B cell (primary cell): ENCODE measurements around the gene YEATS2. TPM values are rescaled to one million over a fixed set of nuclear protein-coding genes. Genes with fewer than 3 reads are reported as not detected.

Experiments used
- ATAC-seq: fragments of 200-7000 bp; cut with Tn5 transposase; one replicate; pipeline ENCODE4 v1.10.0; 2021; ENCODE audit warnings: low read depth, mild to moderate bottlenecking, moderate number of reproducible peaks, moderate library complexity
- CTCF ChIA-PET: fragments of 350-600 bp; sonication (Branson Sonifier 250); formaldehyde crosslinking; loops from one replicate; lab custom pipeline; 2021; ENCODE audit warnings: antibody characterized with exemption, inconsistent platforms; lab: Charles Lee
- POLR2A ChIA-PET: fragments of 350-600 bp; sonication (Branson Sonifier 250); formaldehyde crosslinking; loops from one replicate; lab custom pipeline; 2021; ENCODE audit warnings: antibody characterized with exemption; lab: Charles Lee
- DNase-seq: peaks from one replicate; pipeline ENCODE4 v3.0.0; 2013
- H2AFZ ChIP-seq: 2 replicates; pipeline ENCODE4 v1.6.1; 2012; ENCODE audit warnings: mild to moderate bottlenecking, low read depth, low read length; ENCODE audit not compliant: insufficient read depth, poor library complexity, severe bottlenecking
- H3K27ac ChIP-seq, 2 donors: 1 replicate in 1 of 2; 2 replicates in 1 of 2; pipeline ENCODE4 v1.5.1; 2012 to 2013; ENCODE audit warnings: low read length in 2 of 2, mild to moderate bottlenecking in 2 of 2, moderate library complexity in 1 of 2
- H3K27me3 ChIP-seq, 4 experiments: fragments of 200-600 bp in 1 of 4; sonication (generic) in 1 of 4; replicated peaks in 1 of 4; 1 replicate in 2 of 4; 2 replicates in 2 of 4; pipeline versions ENCODE4 v1.6.1 to v1.7.0; 2013 to 2016; ENCODE audit warnings: low read length in 3 of 4, mild to moderate bottlenecking in 2 of 4, mixed read lengths in 1 of 4, moderate library complexity in 1 of 4; ENCODE audit not compliant: insufficient read depth in 4 of 4, control insufficient read depth in 3 of 4; ENCODE audit errors: control extremely low read depth in 1 of 4
- H3K36me3 ChIP-seq, 2 experiments: replicated peaks in 1 of 2; 1 replicate in 1 of 2; 2 replicates in 1 of 2; pipeline versions ENCODE4 v1.6.1 to v1.7.1; 2013; ENCODE audit warnings: low read length in 1 of 2; ENCODE audit not compliant: insufficient read depth in 2 of 2, control insufficient read depth in 1 of 2; ENCODE audit errors: control extremely low read depth in 1 of 2, extremely low read depth in 1 of 2
- H3K4me1 ChIP-seq, 2 donors: fragments of 200-600 bp in 1 of 2; sonication (generic) in 1 of 2; 1 replicate in 1 of 2; 2 replicates in 1 of 2; pipeline versions ENCODE4 v1.5.1 to v1.6.1; 2013 to 2017; ENCODE audit warnings: low read length in 2 of 2; ENCODE audit not compliant: control insufficient read depth in 2 of 2, insufficient read depth in 2 of 2
- H3K4me2 ChIP-seq: replicated peaks from 2 replicates; pipeline ENCODE3; 2012; ENCODE audit warnings: mild to moderate bottlenecking, low read depth, low read length; ENCODE audit not compliant: poor library complexity, severe bottlenecking
- H3K4me3 ChIP-seq, 5 experiments: fragments of 200-600 bp in 1 of 5; sonication (generic) in 1 of 5; 1 replicate in 3 of 5; 2 replicates in 2 of 5; pipeline versions ENCODE4 v1.5.1 to v1.7.0; 2011 to 2016; ENCODE audit warnings: low read length in 4 of 5, mild to moderate bottlenecking in 4 of 5, low read depth in 2 of 5, control low read depth in 1 of 5, moderate library complexity in 1 of 5; ENCODE audit not compliant: insufficient read depth in 1 of 5; ENCODE audit errors: control extremely low read depth in 1 of 5, extremely low read depth in 1 of 5
- H3K79me2 ChIP-seq: fragments of 200-600 bp; sonication (generic); one replicate; pipeline ENCODE4 v1.6.0; 2016; ENCODE audit warnings: low read length; ENCODE audit not compliant: control insufficient read depth, insufficient read depth
- H3K9ac ChIP-seq: fragments of 200-600 bp; sonication (generic); 2 replicates; pipeline ENCODE4 v1.6.1; 2017; ENCODE audit warnings: mild to moderate bottlenecking, low read length, moderate library complexity
- H3K9me3 ChIP-seq, 3 donors: one replicate each; pipeline versions ENCODE4 v1.6.1 to v1.7.1; 2013; ENCODE audit warnings: low read length in 2 of 3; ENCODE audit not compliant: control insufficient read depth in 2 of 3, insufficient read depth in 1 of 3; ENCODE audit errors: control extremely low read depth in 1 of 3
- H4K20me1 ChIP-seq: 2 replicates; pipeline ENCODE4 v1.6.0; 2012; ENCODE audit warnings: mild to moderate bottlenecking, low read length; ENCODE audit not compliant: insufficient read depth, control insufficient read depth, poor library complexity, severe bottlenecking
- H3K27ac Mint-ChIP-seq: one replicate; pipeline ENCODE4 v1.8.0; 2021; ENCODE audit warnings: mixed read lengths
- H3K27me3 Mint-ChIP-seq: one replicate; pipeline ENCODE4 v1.8.0; 2021; ENCODE audit warnings: mixed read lengths
- H3K4me1 Mint-ChIP-seq: one replicate; pipeline ENCODE4 v1.8.0; 2021; ENCODE audit warnings: mixed read lengths
- H3K4me3 Mint-ChIP-seq: one replicate; pipeline ENCODE4 v1.8.0; 2021; ENCODE audit warnings: mixed read lengths
- H3K9me3 Mint-ChIP-seq: one replicate; pipeline ENCODE4 v1.8.0; 2022; ENCODE audit warnings: mixed read lengths; ENCODE audit not compliant: insufficient read depth
- EZH2 ChIP-seq: IDR thresholded peaks from 2 replicates; pipeline ENCODE4 v1.6.1; 2012; ENCODE audit warnings: borderline replicate concordance, low read depth, mild to moderate bottlenecking, moderate library complexity, low read length; ENCODE audit not compliant: insufficient read depth, poor library complexity, severe bottlenecking
- WGBS: methylation state at CpG from one replicate; pipeline ENCODE4 v1.1.5; 2013; ENCODE audit warnings: missing lambda C conversion rate; ENCODE audit not compliant: insufficient coverage; 5-methylcytosine and 5-hydroxymethylcytosine counted together
- intact Hi-C: fragments of 100-400 bp; cut with micrococcal nuclease; formaldehyde crosslinking; loops from one replicate; pipeline ENCODE4 v1.10.0; 2022
- polyA plus RNA-seq: library from polyadenylated mRNA; depleted of rRNA; stranded (reverse); fragments of >200 nt; gene quantifications from 2 replicates; pipeline ENCODE4 v1.2.3, GENCODE V29; 2012
- total RNA-seq, 2 donors: library from RNA; stranded (reverse); fragments of 120-200 nt in 1 of 2; gene quantifications; 1 replicate in 1 of 2; 2 replicates in 1 of 2; pipeline versions ENCODE4 v1.2.3 to v1.2.4, GENCODE V29; 2013 to 2022
- TF ChIP-seq, protein P1 (sequence below): fragments of 200-600 bp; IDR thresholded peaks from one replicate; pipeline ENCODE4 v1.8.0; 2022; ENCODE audit warnings: antibody characterized with exemption, mild to moderate bottlenecking

Gene YEATS2
- total and polyA plus RNA-seq, 2 donors (not counting 1 experiment from before 2014, with no cell fraction given): 21.8 to 26.7 TPM

DNA sequence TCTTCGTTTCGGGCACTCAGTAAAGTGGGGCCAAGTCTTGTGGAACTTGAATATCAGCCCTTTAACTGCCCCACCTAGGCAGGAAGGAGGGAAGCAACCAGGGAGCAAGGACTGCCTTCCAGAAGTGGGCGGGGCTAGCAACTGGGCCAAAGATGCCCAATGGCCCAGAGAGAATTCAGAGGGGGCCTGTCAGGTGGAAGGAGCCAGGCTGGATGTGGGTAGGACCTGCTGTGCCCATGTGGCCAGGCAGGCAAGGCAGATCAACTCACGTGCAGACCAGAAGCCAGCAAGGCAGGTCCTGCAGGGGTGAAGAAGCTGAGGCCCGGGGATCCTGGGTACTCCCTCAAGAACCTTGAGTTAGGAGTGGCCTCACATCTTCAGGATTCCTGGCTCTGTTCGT lies 122.2 kb downstream of the YEATS2 start:
- Mint-ChIP-seq H3K4me3 (no peak overlapping the region), H3K9me3 (no peaks in the 10 kb centered on the region), H3K4me1 (peaks cover 12% of the 10 kb centered on the region), H3K27me3 (peaks cover 4% of the 10 kb centered on the region), H3K27ac (no peak overlapping the region)
- POLR2A ChIA-PET: no interaction called here
- no peak overlapping the region for H3K9ac ChIP-seq
- peaks cover 0 to 12% (median 2%) of the 10 kb centered on the region in 4 experiments for H3K27me3 ChIP-seq
- H3K4me3 ChIP-seq: no peak overlapping the region
- TF ChIP-seq, protein P1, sequence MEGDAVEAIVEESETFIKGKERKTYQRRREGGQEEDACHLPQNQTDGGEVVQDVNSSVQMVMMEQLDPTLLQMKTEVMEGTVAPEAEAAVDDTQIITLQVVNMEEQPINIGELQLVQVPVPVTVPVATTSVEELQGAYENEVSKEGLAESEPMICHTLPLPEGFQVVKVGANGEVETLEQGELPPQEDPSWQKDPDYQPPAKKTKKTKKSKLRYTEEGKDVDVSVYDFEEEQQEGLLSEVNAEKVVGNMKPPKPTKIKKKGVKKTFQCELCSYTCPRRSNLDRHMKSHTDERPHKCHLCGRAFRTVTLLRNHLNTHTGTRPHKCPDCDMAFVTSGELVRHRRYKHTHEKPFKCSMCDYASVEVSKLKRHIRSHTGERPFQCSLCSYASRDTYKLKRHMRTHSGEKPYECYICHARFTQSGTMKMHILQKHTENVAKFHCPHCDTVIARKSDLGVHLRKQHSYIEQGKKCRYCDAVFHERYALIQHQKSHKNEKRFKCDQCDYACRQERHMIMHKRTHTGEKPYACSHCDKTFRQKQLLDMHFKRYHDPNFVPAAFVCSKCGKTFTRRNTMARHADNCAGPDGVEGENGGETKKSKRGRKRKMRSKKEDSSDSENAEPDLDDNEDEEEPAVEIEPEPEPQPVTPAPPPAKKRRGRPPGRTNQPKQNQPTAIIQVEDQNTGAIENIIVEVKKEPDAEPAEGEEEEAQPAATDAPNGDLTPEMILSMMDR: no peak
- no peak for TF ChIP-seq EZH2
- no peak overlapping the region for H2AFZ ChIP-seq
- intact Hi-C loops: no loop called here
- H3K4me2 ChIP-seq: no peak overlapping the region
- peaks cover 0 to 3% of the 10 kb centered on the region in 2 experiments for H3K36me3 ChIP-seq
- H3K79me2 ChIP-seq: no peaks in the 10 kb centered on the region
- no peaks in the 10 kb centered on the region for H4K20me1 ChIP-seq
- CTCF ChIA-PET: no interaction called here
- 94% methylated on average over 4 of the region's 6 CpGs for WGBS
- DNase-seq (no peak), ATAC-seq (no peak)
- no peak overlapping the region for H3K27ac ChIP-seq
- H3K9me3 ChIP-seq: no peaks in the 10 kb centered on the region
- peaks cover 11 to 12% of the 10 kb centered on the region in 2 donors for H3K4me1 ChIP-seq

DNA sequence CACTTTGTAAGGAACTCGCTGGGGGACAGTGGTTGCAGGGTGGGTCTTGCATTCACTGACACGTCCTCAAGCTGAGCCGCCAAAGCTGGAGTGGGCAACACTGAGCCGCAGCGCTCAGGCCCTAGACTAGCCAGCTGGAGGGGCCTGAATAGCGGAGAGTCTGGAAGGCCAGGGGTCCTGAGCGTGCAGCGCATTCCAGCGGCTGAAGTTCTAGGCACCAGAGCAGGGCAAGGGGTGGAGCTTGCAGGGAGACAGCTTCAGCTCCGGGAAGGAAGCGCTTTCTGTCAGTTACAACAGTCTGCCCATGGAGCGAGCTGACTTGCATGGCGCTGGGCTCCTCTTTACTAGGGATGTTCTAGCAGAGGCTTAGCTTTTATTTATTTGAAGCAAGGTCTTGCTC lies 125.0 kb downstream of the YEATS2 start:
- POLR2A ChIA-PET: no interaction called here
- H3K4me3 Mint-ChIP-seq: peak overlapping the region; percentile 50

More for the DNA sequence above, 125.0 kb downstream of the YEATS2 start:
- no peak for TF ChIP-seq EZH2
- no peaks in the 10 kb centered on the region for H3K9me3 ChIP-seq
- no peaks in the 10 kb centered on the region for H4K20me1 ChIP-seq
- Mint-ChIP-seq H3K27ac (no peak overlapping the region), H3K4me1 (peaks cover 16% of the 10 kb centered on the region), H3K9me3 (no peaks in the 10 kb centered on the region), H3K27me3 (peaks cover 4% of the 10 kb centered on the region)
- H3K27ac ChIP-seq: no peak overlapping the region
- no peak overlapping the region for H3K9ac ChIP-seq
- H3K4me3 ChIP-seq: no peak overlapping the region
- H3K36me3 ChIP-seq: peaks cover 0 to 3% of the 10 kb centered on the region in 2 experiments
- WGBS: 95% methylated on average over 13 of the region's 13 CpGs
- DNase-seq (no peak), ATAC-seq (no peak)
- H3K4me2 ChIP-seq: no peak overlapping the region
- H3K27me3 ChIP-seq: peaks cover 0 to 12% (median 2%) of the 10 kb centered on the region in 4 experiments
- H3K4me1 ChIP-seq: peaks cover 11 to 14% of the 10 kb centered on the region in 2 donors
- intact Hi-C loops: no loop called here
- no peak overlapping the region for H2AFZ ChIP-seq
- H3K79me2 ChIP-seq: no peaks in the 10 kb centered on the region
- CTCF ChIA-PET: no interaction called here
